IMR-90 (cell line): Measurements from ENCODE around the gene PPP1R12B.

Experiments
- CTCF ChIP-seq: conservative IDR thresholded peaks from 2 replicates; pipeline ENCODE4 v1.5.1; 2012; ENCODE audit warnings: mild to moderate bottlenecking, low read depth, low read length, improper control_type of control experiment
- MAZ ChIP-seq: IDR thresholded peaks from 2 replicates; pipeline ENCODE4 v1.6.1; 2012; ENCODE audit warnings: low read depth, mild to moderate bottlenecking, low read length, improper control_type of control experiment, moderate library complexity, borderline replicate concordance

- TF ChIP-seq CTCF (no peak), MAZ (no peak)
Observed at GRCh38 chr1:202619505-202619904, 271.0 kb downstream of the PPP1R12B start.
